Naive B cell (primary cell): Measurements from ENCODE around the gene NENF. TPM values are rescaled to one million over a fixed set of nuclear protein-coding genes. Genes with fewer than 3 reads are reported as not detected.

Experiments used
- ATAC-seq, 2 donors: fragments of 150-1000 bp; cut with Tn5 transposase; 2 replicates each; pipeline ENCODE4 v1.10.0; 2021; ENCODE audit warnings: low read depth in 2 of 2, mild to moderate bottlenecking in 2 of 2, moderate library complexity in 2 of 2
- DNase-seq: peaks from one replicate; pipeline ENCODE4 v3.0.0; 2022
- H3K27ac Mint-ChIP-seq, 6 donors: one replicate each; pipeline ENCODE4 v1.8.0; 2020 to 2022; ENCODE audit warnings: mild to moderate bottlenecking in 6 of 6, mixed read lengths in 6 of 6, moderate library complexity in 5 of 6, inconsistent platforms in 2 of 6
- H3K27me3 Mint-ChIP-seq, 3 donors: one replicate each; pipeline ENCODE4 v1.8.0; 2021 to 2022; ENCODE audit warnings: mixed read lengths in 3 of 3, mild to moderate bottlenecking in 1 of 3
- H3K36me3 Mint-ChIP-seq, 2 donors: one replicate each; pipeline ENCODE4 v1.8.0; 2020 to 2022; ENCODE audit warnings: mixed read lengths in 2 of 2, inconsistent platforms in 1 of 2, mild to moderate bottlenecking in 1 of 2
- H3K4me1 Mint-ChIP-seq, 3 donors: one replicate each; pipeline ENCODE4 v1.8.0; 2020 to 2022; ENCODE audit warnings: mixed read lengths in 3 of 3, inconsistent platforms in 1 of 3, mild to moderate bottlenecking in 1 of 3, moderate library complexity in 1 of 3
- H3K4me3 Mint-ChIP-seq, 8 donors: one replicate each; pipeline ENCODE4 v1.8.0; 2020 to 2022; ENCODE audit warnings: mild to moderate bottlenecking in 8 of 8, mixed read lengths in 8 of 8, moderate library complexity in 8 of 8, inconsistent platforms in 2 of 8
- H3K9me3 Mint-ChIP-seq, 7 donors: one replicate each; pipeline ENCODE4 v1.8.0; 2020 to 2022; ENCODE audit warnings: mixed read lengths in 7 of 7, mild to moderate bottlenecking in 5 of 7, inconsistent platforms in 2 of 7, moderate library complexity in 1 of 7
- polyA plus RNA-seq, 6 donors: library from polyadenylated mRNA; unstranded; fragments of 300-500 nt; fragmentation: Illumina TruSeq; gene quantifications; one replicate each; pipeline ENCODE4 v1.2.3, GENCODE V29; 2021; ENCODE audit warnings: low read depth in 6 of 6

NENF gene
- polyA plus RNA-seq, 6 donors from 2014 or later: 31.7 to 93.4 (median 64.3) TPM

- Mint-ChIP-seq H3K27ac (no peak overlapping the region), H3K4me1 (no peaks in the 10 kb centered on the region), H3K36me3 (no peaks in the 10 kb centered on the region), H3K4me3 (no peak overlapping the region), H3K9me3 (no peaks in the 10 kb centered on the region), H3K27me3 (peaks cover 7 to 27% (median 20%) of the 10 kb centered on the region in 3 donors)
- DNase-seq: no peak
- no peak for ATAC-seq
Measured at GRCh38 chr1:212482637-212483441, 50.1 kb downstream of the NENF start.

GRCh38 chr1:212484701-212485570 lies 52.2 kb downstream of the NENF start:
- Mint-ChIP-seq H3K9me3 (no peaks in the 10 kb centered on the region), H3K4me3 (no peak overlapping the region), H3K4me1 (no peaks in the 10 kb centered on the region), H3K36me3 (no peaks in the 10 kb centered on the region), H3K27me3 (peaks cover 4 to 20% (median 12%) of the 10 kb centered on the region in 3 donors), H3K27ac (no peak overlapping the region)
- ATAC-seq: no peak
- no peak for DNase-seq

- Mint-ChIP-seq H3K9me3 (no peaks in the 10 kb centered on the region), H3K27ac (no peak overlapping the region), H3K4me1 (no peaks in the 10 kb centered on the region), H3K4me3 (no peak overlapping the region), H3K36me3 (no peaks in the 10 kb centered on the region), H3K27me3 (peaks cover 4 to 20% (median 12%) of the 10 kb centered on the region in 3 donors)
- ATAC-seq: no peak
- no peak for DNase-seq
Measured at GRCh38 chr1:212485571-212485912, 52.8 kb downstream of the NENF start.

DNA sequence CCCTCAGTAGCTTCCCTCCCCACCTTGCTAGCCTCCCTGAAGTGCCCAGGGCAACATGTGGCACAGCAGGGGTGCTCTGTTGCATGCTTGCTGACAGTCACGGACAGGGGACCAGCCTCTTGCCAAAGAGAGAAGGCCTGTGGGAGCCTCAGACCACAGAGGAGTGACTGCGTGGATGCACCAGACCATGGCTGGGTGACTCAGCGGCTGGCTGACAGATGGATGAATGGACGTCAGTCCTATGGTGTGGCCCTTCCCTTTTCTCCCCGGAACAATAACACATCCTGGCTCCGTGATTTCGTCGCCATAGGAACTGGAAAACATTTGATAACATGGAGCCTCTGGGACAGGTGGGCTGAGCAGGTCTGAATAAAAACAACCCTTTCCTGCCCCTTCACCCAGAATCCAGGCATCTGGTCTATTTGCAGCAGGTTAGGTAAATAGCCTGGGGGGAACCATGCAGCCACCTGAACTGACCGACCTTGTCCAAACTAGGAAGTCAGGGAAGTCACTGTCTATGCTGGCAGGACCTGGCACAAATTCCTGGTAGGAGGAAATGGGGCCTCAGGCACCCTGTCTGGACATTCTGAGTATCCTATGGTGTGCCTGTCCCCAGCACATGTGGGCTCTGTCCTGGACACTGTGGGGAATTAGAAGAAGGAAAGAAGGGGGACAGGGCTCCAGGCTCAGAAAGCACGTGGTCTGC lies 53.3 kb downstream of the NENF start:
- H3K9me3 Mint-ChIP-seq: no peaks in the 10 kb centered on the region
- H3K27me3 Mint-ChIP-seq: peaks cover 4 to 20% (median 12%) of the 10 kb centered on the region in 3 donors
- no peaks in the 10 kb centered on the region for H3K4me1 Mint-ChIP-seq
- no peak for DNase-seq
- H3K27ac Mint-ChIP-seq: no peak overlapping the region
- peak in 1 of 2 donors; percentile 37 for ATAC-seq
- H3K36me3 Mint-ChIP-seq: no peaks in the 10 kb centered on the region
- H3K4me3 Mint-ChIP-seq: no peak overlapping the region

DNA sequence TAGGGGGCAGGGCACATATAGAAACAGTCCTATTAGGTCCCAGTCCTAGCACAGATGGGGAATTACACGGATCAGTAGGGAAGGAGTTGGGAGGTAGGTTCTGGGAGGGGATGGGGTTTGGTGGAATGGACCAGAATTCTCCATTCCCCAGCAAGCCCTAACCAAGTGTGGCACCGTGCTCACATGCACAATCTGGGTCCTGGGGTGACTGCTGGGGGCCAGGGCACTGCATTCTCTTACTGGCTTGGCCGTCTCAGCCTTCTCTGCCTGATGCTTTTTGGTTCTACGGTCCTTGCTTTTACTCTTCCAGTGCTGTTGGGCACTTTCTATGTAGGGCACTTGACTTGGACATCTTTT lies 53.9 kb downstream of the NENF start:
- Mint-ChIP-seq H3K36me3 (no peaks in the 10 kb centered on the region), H3K4me3 (no peak overlapping the region)

GRCh38 chr1:212487286-212487685 lies 54.6 kb downstream of the NENF start:
- Mint-ChIP-seq H3K27ac (no peak overlapping the region), H3K4me1 (no peaks in the 10 kb centered on the region), H3K4me3 (no peak overlapping the region), H3K36me3 (no peaks in the 10 kb centered on the region), H3K9me3 (no peaks in the 10 kb centered on the region), H3K27me3 (peaks cover 8 to 22% (median 17%) of the 10 kb centered on the region in 3 donors)
- DNase-seq: no peak
- ATAC-seq: no peak

More for the DNA sequence above, 53.9 kb downstream of the NENF start:
- ATAC-seq (no peak), DNase-seq (no peak)
- Mint-ChIP-seq H3K27ac (no peak overlapping the region), H3K4me1 (no peaks in the 10 kb centered on the region), H3K9me3 (no peaks in the 10 kb centered on the region), H3K27me3 (peaks cover 5 to 22% (median 16%) of the 10 kb centered on the region in 3 donors)

- ATAC-seq: no peak
- H3K27ac Mint-ChIP-seq: no peak overlapping the region
- H3K4me1 Mint-ChIP-seq: no peaks in the 10 kb centered on the region
- DNase-seq: no peak
- no peaks in the 10 kb centered on the region for H3K36me3 Mint-ChIP-seq
- H3K4me3 Mint-ChIP-seq: no peak overlapping the region
- H3K9me3 Mint-ChIP-seq: no peaks in the 10 kb centered on the region
- H3K27me3 Mint-ChIP-seq: peaks cover 8 to 23% (median 17%) of the 10 kb centered on the region in 3 donors
Measured at GRCh38 chr1:212487774-212488435, 55.2 kb downstream of the NENF start.

DNA sequence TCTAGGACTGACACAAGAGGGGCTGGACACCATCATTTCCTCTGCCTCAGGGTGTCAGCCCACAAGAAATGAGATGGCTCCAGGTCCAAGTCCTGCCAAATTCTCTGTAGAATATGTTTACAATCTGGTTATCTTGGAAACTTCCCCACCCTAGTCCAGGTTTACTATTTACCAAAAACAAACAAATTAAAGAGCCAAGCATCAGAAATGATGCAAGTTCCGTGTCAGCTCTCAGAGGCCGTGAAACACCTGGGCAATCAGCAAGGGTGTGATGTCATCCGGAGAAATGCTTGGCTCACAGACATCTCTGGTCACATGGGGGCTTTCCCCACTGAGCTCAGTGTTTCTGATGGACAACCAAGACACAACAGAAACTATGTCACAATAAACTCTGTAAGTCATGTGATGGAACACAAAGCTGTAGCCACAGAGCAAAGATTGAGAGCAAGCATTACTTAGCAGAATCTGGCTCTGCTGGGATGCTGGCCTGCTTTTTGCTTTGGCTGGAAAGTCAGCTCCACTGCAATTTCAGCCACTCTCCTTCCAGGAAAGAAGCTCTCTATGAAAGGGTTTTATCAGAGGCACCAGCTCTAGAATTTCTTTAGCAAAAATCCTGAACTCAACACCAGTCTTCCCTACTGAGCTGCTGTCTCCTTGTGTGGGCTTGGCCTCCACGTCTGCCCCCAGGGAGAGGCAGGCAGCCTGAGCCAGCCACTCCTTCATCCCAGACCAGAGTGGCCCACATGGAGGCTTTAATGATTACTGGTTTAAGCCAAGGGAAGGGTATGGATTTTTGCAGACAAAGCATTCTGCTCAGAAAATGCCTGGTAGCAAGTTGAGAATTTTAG lies 55.9 kb downstream of the NENF start:
- Mint-ChIP-seq H3K9me3 (no peaks in the 10 kb centered on the region), H3K27ac (no peak overlapping the region)
- peak in 1 of 2 donors; percentile 47 for ATAC-seq

DNA sequence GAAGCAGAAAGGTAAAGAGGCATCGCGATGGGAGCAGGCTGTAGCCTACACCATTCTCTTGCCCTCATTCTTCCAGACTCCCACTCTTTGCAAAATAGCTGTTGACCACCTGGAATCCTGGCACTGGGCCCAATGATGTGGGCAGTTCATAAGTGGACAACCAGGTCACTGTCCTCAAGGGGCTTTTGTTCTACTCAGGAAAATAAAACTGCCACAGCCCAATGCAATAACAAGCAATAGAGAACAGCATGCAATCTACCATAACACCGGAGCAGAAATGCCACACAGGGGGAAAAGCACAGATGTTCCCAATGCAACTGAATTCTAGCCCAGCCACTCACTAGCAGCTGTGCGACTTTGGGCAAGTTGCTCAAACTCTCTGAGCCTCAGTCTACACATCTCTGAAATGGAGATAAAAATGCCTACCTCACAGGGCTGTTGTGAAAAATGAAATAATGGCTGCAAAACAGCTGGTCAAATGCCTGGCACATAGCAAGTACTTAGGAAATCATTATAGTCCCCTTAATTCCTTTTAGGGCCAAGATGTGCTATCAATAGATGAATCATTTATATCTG lies 56.7 kb downstream of the NENF start:
- Mint-ChIP-seq H3K9me3 (no peaks in the 10 kb centered on the region), H3K4me1 (no peaks in the 10 kb centered on the region), H3K4me3 (no peak overlapping the region), H3K27me3 (peaks cover 4 to 15% (median 12%) of the 10 kb centered on the region in 3 donors), H3K27ac (no peak overlapping the region), H3K36me3 (no peaks in the 10 kb centered on the region)
- ATAC-seq (no peak), DNase-seq (no peak)

More for the DNA sequence above, 55.9 kb downstream of the NENF start:
- peaks cover 8 to 22% (median 17%) of the 10 kb centered on the region in 3 donors for H3K27me3 Mint-ChIP-seq
- no peaks in the 10 kb centered on the region for H3K4me1 Mint-ChIP-seq
- DNase-seq: no peak
- no peak overlapping the region for H3K4me3 Mint-ChIP-seq
- no peaks in the 10 kb centered on the region for H3K36me3 Mint-ChIP-seq

DNA sequence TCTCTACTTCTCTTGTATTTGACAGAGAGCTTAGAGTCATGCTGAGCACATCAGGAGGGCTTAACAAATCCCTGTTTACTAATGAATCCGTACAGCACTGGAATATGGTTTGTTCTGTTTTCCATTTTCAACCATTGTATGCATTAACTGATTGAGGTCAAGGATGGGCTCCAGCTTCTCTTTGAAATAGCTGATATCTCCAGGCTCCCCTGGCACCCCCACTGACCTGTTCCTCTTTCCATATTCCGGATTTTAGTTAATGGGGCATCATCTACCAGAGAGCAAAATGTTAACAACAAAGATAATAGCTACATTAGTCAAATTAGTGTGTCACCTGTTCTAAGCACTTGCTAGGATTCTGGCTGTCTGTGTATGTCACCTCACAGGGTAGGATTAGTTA lies 57.6 kb downstream of the NENF start:
- H3K27ac Mint-ChIP-seq: peak overlapping the region in 1 of 6 donors; percentile 26
- H3K4me1 Mint-ChIP-seq: no peaks in the 10 kb centered on the region
- H3K4me3 Mint-ChIP-seq: no peak overlapping the region

GRCh38 chr1:212491454-212491853 lies 58.7 kb downstream of the NENF start:
- peak overlapping the region in 1 of 6 donors; percentile 0 for H3K27ac Mint-ChIP-seq
- no peak overlapping the region for H3K4me3 Mint-ChIP-seq
- ATAC-seq (no peak), DNase-seq (no peak)
- no peaks in the 10 kb centered on the region for H3K36me3 Mint-ChIP-seq
- H3K27me3 Mint-ChIP-seq: peaks cover 4 to 20% (median 17%) of the 10 kb centered on the region in 3 donors
- H3K9me3 Mint-ChIP-seq: no peaks in the 10 kb centered on the region
- no peaks in the 10 kb centered on the region for H3K4me1 Mint-ChIP-seq

More for the DNA sequence above, 57.6 kb downstream of the NENF start:
- H3K36me3 Mint-ChIP-seq: no peaks in the 10 kb centered on the region
- H3K27me3 Mint-ChIP-seq: peaks cover 4 to 15% (median 12%) of the 10 kb centered on the region in 3 donors
- H3K9me3 Mint-ChIP-seq: no peaks in the 10 kb centered on the region
- DNase-seq: no peak
- ATAC-seq: no peak
